Naive B cell (primary cell): Measurements from ENCODE around the gene ABHD6. TPM values are rescaled to one million over a fixed set of nuclear protein-coding genes. Genes with fewer than 3 reads are reported as not detected.

Experiments used
- ATAC-seq, 2 donors: fragments of 150-1000 bp; cut with Tn5 transposase; 2 replicates each; pipeline ENCODE4 v1.10.0; 2021; ENCODE audit warnings: low read depth in 2 of 2, mild to moderate bottlenecking in 2 of 2, moderate library complexity in 2 of 2
- DNase-seq: peaks from one replicate; pipeline ENCODE4 v3.0.0; 2022
- H3K27ac Mint-ChIP-seq, 6 donors: one replicate each; pipeline ENCODE4 v1.8.0; 2020 to 2022; ENCODE audit warnings: mild to moderate bottlenecking in 6 of 6, mixed read lengths in 6 of 6, moderate library complexity in 5 of 6, inconsistent platforms in 2 of 6
- H3K27me3 Mint-ChIP-seq, 3 donors: one replicate each; pipeline ENCODE4 v1.8.0; 2021 to 2022; ENCODE audit warnings: mixed read lengths in 3 of 3, mild to moderate bottlenecking in 1 of 3
- H3K36me3 Mint-ChIP-seq, 2 donors: one replicate each; pipeline ENCODE4 v1.8.0; 2020 to 2022; ENCODE audit warnings: mixed read lengths in 2 of 2, inconsistent platforms in 1 of 2, mild to moderate bottlenecking in 1 of 2
- H3K4me1 Mint-ChIP-seq, 3 donors: one replicate each; pipeline ENCODE4 v1.8.0; 2020 to 2022; ENCODE audit warnings: mixed read lengths in 3 of 3, inconsistent platforms in 1 of 3, mild to moderate bottlenecking in 1 of 3, moderate library complexity in 1 of 3
- H3K4me3 Mint-ChIP-seq, 8 donors: one replicate each; pipeline ENCODE4 v1.8.0; 2020 to 2022; ENCODE audit warnings: mild to moderate bottlenecking in 8 of 8, mixed read lengths in 8 of 8, moderate library complexity in 8 of 8, inconsistent platforms in 2 of 8
- H3K9me3 Mint-ChIP-seq, 7 donors: one replicate each; pipeline ENCODE4 v1.8.0; 2020 to 2022; ENCODE audit warnings: mixed read lengths in 7 of 7, mild to moderate bottlenecking in 5 of 7, inconsistent platforms in 2 of 7, moderate library complexity in 1 of 7
- polyA plus RNA-seq, 6 donors: library from polyadenylated mRNA; unstranded; fragments of 300-500 nt; fragmentation: Illumina TruSeq; gene quantifications; one replicate each; pipeline ENCODE4 v1.2.3, GENCODE V29; 2021; ENCODE audit warnings: low read depth in 6 of 6

ABHD6 gene
- polyA plus RNA-seq, 6 donors from 2014 or later = 2.8 to 12.7 (median 10.2) TPM

DNA sequence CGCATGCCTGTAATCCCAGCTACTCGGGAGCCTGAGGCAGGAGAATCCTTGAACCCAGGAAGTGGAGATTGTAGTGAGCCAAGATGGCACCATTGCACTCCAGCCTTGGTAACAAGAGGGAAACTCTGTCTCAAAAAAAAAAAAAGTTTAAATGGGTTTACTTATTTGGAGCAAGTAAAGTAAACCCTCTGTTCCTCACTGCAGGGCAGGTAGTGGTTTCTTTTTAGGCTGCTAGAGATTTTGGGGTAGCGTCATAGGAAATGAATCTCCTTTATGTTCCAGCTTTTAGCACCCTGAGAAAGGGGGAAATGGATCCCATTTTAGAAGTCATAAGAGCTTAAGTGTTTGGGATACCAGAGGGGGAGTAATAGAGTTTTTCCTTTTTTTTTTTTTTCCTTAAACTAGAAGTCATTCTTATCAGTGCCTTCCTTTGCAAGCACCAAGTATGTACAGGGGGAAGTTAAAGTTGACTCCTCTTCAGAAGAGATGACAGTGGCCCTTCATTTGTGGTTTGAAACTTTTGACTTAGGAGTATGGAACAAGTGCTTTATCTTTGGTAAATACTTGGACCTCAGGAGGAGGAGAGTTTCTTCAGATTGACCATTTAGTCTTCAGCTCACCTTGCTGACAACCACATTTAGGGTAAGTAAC, 103.1 kb downstream of the ABHD6 start:
- ATAC-seq = peak; percentile 45 to 54
- Mint-ChIP-seq H3K4me1 (peaks cover 41 to 92% (median 55%) of the 10 kb centered on the region in 3 donors), H3K9me3 (peaks cover 0 to 12% (median 2%) of the 10 kb centered on the region in 7 donors), H3K27me3 (no peaks in the 10 kb centered on the region), H3K27ac (peak overlapping the region; percentile 64 to 93 (median 90)), H3K36me3 (peaks cover 5 to 25% of the 10 kb centered on the region in 2 donors), H3K4me3 (peak overlapping the region; percentile 60 to 86 (median 74))
- DNase-seq = no peak

DNA sequence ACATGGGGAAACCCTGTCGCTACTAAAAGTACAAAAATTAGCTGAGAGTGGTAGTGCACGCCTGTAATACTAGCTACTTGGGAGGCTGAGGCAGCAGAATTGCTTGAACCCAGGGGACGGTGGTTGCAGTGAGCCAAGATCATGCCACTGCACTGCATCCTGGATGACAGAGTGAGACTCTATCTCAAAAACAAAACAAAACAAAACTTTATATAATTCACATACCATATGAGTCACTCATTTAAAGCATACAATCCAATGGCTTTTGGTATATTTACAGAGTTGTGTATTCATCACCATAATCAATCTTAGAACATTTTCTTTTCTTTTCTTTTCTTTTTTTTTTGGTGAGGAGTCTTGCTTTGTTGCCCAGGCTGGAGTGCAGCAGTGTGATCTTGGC, 103.8 kb downstream of the ABHD6 start:
- ATAC-seq (no peak), DNase-seq (no peak)
- H3K36me3 Mint-ChIP-seq = peaks cover 5 to 27% of the 10 kb centered on the region in 2 donors
- peak overlapping the region in 7 of 8 donors; percentile 35 to 86 (median 72) for H3K4me3 Mint-ChIP-seq
- peak overlapping the region in 5 of 6 donors; percentile 66 to 93 (median 88) for H3K27ac Mint-ChIP-seq
- H3K9me3 Mint-ChIP-seq = peaks cover 0 to 12% (median 2%) of the 10 kb centered on the region in 7 donors
- H3K27me3 Mint-ChIP-seq = no peaks in the 10 kb centered on the region
- H3K4me1 Mint-ChIP-seq = peaks cover 41 to 93% (median 56%) of the 10 kb centered on the region in 3 donors

DNA sequence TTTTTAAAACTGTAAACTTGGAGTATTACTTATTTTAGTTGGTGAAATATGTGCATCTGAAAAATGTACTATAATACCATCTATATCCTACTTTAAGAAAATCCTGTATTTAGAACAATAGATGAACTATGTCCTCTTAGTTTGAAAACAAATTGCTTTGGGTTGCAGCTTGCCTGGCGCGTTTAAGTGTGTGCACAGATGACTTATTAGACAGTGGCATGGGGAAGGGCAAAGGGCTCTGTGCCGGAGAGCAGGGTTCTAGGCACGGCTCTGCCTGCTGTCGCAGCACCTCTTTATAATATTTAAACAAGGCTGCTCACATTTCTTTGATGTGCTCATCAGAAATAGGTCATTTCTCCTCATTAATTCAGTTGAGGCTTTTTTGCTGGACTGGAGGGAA, 105.1 kb downstream of the ABHD6 start:
- DNase-seq (no peak), ATAC-seq (no peak)
- Mint-ChIP-seq H3K36me3 (peaks cover 5 to 25% of the 10 kb centered on the region in 2 donors), H3K9me3 (peaks cover 0 to 12% (median 2%) of the 10 kb centered on the region in 7 donors), H3K4me3 (peak overlapping the region in 5 of 8 donors; percentile 13 to 61 (median 53)), H3K4me1 (peaks cover 49 to 90% (median 62%) of the 10 kb centered on the region in 3 donors), H3K27me3 (no peaks in the 10 kb centered on the region), H3K27ac (peak overlapping the region in 4 of 6 donors; percentile 57 to 88 (median 68))

Other genes with a start within 250 kb of the ABHD6 start
- gene FLNB, start 229.4 kb upstream of the ABHD6 start, polyA plus RNA-seq = 10 to 100 TPM in 3 of 6 donors, 1 to 10 TPM in 3; 3.2 to 14.6 (median 9.7) TPM
- 10 to 100 TPM in 3 of 6 donors, 1 to 10 TPM in 3; 8.0 to 41.5 (median 14.4) TPM for gene DNASE1L3, start 26.8 kb upstream of the ABHD6 start, polyA plus RNA-seq
- gene RPP14, start 68.5 kb downstream of the ABHD6 start, polyA plus RNA-seq = 1 to 10 TPM; 4.5 to 8.7 (median 6.9) TPM
- 10 to 100 TPM in 5 of 6 donors, 1 to 10 TPM in 1; 5.7 to 26.9 (median 18.6) TPM for gene HTD2, start 68.7 kb downstream of the ABHD6 start, polyA plus RNA-seq
- 100 to 1,000 TPM in 5 of 6 donors, 10 to 100 TPM in 1; 88.9 to 156 (median 126) TPM for gene PXK, start 95.1 kb downstream of the ABHD6 start, polyA plus RNA-seq
- gene PDHB, start 196.0 kb downstream of the ABHD6 start, polyA plus RNA-seq = 100 to 1,000 TPM in 3 of 6 donors, 10 to 100 TPM in 3; 84.4 to 157 (median 101) TPM